Activated CD4-positive, alpha-beta memory T cell treated with anti-CD3 and anti-CD28 coated beads, Interleukin-2, amount 10 ng/mL, durations not matched to agents 7 days and 5 days (primary cell): Measurements from ENCODE around the gene PYGB. TPM values are rescaled to one million over a fixed set of nuclear protein-coding genes. Genes with fewer than 3 reads are reported as not detected.

Experiments used
- CTCF ChIA-PET: fragments of 350-600 bp; sonication (Branson Sonifier 250); formaldehyde crosslinking; loops from one replicate; lab custom pipeline; 2021; ENCODE audit warnings: antibody characterized with exemption, inconsistent platforms; lab: Charles Lee
- POLR2A ChIA-PET: fragments of 350-600 bp; sonication (Branson Sonifier 250); formaldehyde crosslinking; loops from one replicate; lab custom pipeline; 2021; ENCODE audit warnings: antibody characterized with exemption; lab: Charles Lee
- DNase-seq: peaks from one replicate; pipeline ENCODE4 v3.0.0-alpha.2; 2020
- H3K27ac Mint-ChIP-seq: one replicate; pipeline ENCODE4 v1.8.0; 2021; ENCODE audit warnings: mild to moderate bottlenecking, mixed read lengths
- H3K27me3 Mint-ChIP-seq: one replicate; pipeline ENCODE4 v1.8.0; 2021; ENCODE audit warnings: mixed read lengths
- H3K36me3 Mint-ChIP-seq: one replicate; pipeline ENCODE4 v1.8.0; 2021; ENCODE audit warnings: low read depth, mixed read lengths
- H3K4me1 Mint-ChIP-seq: one replicate; pipeline ENCODE4 v1.8.0; 2021; ENCODE audit warnings: mixed read lengths
- H3K4me3 Mint-ChIP-seq: one replicate; pipeline ENCODE4 v1.8.0; 2021; ENCODE audit warnings: mild to moderate bottlenecking, mixed read lengths
- H3K9me3 Mint-ChIP-seq: one replicate; pipeline ENCODE4 v1.8.0; 2021; ENCODE audit warnings: mixed read lengths
- total RNA-seq, 2 experiments: library from RNA; stranded (reverse); gene quantifications; one replicate each; pipeline ENCODE4 v1.2.3, GENCODE V29; 2021

PYGB gene
- total RNA-seq, 2 experiments from 2014 or later: 28.4 to 29.8 TPM

GRCh38 chr20:25250508-25250907, 2.6 kb downstream of the PYGB start:
- H3K27me3 Mint-ChIP-seq: peaks cover 9% of the 10 kb centered on the region
- peaks cover 41% of the 10 kb centered on the region for H3K4me1 Mint-ChIP-seq
- H3K27ac Mint-ChIP-seq: no peak overlapping the region
- ChIA-PET CTCF (interaction anchor here (0.9 kb wide), 1 partner anchor 143 kb away, joined by 3 read pairs; no protein-coding TSS in a partner anchor), POLR2A (interaction anchor here (4.6 kb wide), 1 partner anchor 55 kb away, joined by 22 read pairs; the partner anchor contains the start of gene ENTPD6)
- no peak for DNase-seq
- no peak overlapping the region for H3K4me3 Mint-ChIP-seq
- H3K9me3 Mint-ChIP-seq: no peaks in the 10 kb centered on the region
- H3K36me3 Mint-ChIP-seq: no peaks in the 10 kb centered on the region

DNA sequence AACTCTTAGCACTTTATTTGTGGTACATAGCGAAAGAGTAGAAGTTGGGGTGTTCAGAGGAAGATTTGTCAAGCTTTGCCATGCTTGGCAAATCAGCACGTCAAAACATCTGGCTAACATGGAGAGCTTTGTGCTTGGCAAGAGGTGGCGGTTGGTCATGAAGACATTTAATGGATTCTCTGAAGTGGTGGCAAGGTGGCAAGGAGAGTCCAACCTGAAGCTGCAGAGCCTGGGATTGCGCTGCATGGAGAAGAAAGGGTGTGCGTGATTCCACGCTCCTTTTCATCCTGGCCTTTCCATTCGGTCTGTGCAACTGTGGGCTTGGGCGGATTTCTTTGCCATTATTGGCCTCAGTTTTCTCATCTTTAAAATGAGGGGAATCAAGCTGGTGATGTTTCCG, 3.1 kb downstream of the PYGB start:
- Mint-ChIP-seq H3K4me3 (no peak overlapping the region), H3K27me3 (peaks cover 9% of the 10 kb centered on the region), H3K4me1 (peaks cover 41% of the 10 kb centered on the region), H3K27ac (no peak overlapping the region), H3K36me3 (no peaks in the 10 kb centered on the region), H3K9me3 (no peaks in the 10 kb centered on the region)
- POLR2A ChIA-PET: no interaction called here
- CTCF ChIA-PET: interaction anchor here (1.1 kb wide), 1 partner anchor 181 kb away, joined by 3 read pairs; no protein-coding TSS in a partner anchor
- DNase-seq: no peak

GRCh38 chr20:25251558-25251957, 3.7 kb downstream of the PYGB start:
- Mint-ChIP-seq H3K27ac (no peak overlapping the region), H3K36me3 (no peaks in the 10 kb centered on the region), H3K27me3 (peaks cover 4% of the 10 kb centered on the region), H3K4me1 (peaks cover 37% of the 10 kb centered on the region), H3K9me3 (no peaks in the 10 kb centered on the region), H3K4me3 (no peak overlapping the region)
- ChIA-PET POLR2A (no interaction called here), CTCF (interaction anchor here (1.1 kb wide), 1 partner anchor 181 kb away, joined by 3 read pairs; no protein-coding TSS in a partner anchor)
- DNase-seq: no peak

DNA sequence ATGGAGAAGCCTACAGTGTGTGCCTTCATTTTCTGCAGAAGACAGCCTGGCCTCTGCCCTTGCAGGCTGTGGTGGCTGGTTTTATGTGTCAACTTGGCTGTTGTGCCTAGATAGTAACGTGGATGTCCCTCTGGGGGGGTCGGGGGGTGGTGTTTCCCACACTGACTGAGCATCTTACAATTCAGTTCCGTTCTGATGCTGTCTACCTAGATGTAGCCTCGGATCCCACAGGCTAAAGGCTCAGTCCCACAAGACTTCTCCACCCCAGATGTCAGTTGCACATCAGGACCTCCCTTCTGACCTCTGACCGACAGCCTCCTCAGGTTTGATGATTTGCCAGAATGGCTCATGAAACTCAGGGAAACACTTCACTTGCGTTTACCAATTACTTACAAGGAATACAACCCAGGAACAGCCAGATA, 4.4 kb downstream of the PYGB start:
- POLR2A ChIA-PET: no interaction called here
- Mint-ChIP-seq H3K4me3 (no peak overlapping the region), H3K9me3 (no peaks in the 10 kb centered on the region), H3K27ac (no peak overlapping the region), H3K36me3 (no peaks in the 10 kb centered on the region), H3K27me3 (no peaks in the 10 kb centered on the region), H3K4me1 (peaks cover 30% of the 10 kb centered on the region)
- DNase-seq: no peak
- CTCF ChIA-PET: interaction anchor here (1.1 kb wide), 1 partner anchor 182 kb away, joined by 3 read pairs; no protein-coding TSS in a partner anchor

DNA sequence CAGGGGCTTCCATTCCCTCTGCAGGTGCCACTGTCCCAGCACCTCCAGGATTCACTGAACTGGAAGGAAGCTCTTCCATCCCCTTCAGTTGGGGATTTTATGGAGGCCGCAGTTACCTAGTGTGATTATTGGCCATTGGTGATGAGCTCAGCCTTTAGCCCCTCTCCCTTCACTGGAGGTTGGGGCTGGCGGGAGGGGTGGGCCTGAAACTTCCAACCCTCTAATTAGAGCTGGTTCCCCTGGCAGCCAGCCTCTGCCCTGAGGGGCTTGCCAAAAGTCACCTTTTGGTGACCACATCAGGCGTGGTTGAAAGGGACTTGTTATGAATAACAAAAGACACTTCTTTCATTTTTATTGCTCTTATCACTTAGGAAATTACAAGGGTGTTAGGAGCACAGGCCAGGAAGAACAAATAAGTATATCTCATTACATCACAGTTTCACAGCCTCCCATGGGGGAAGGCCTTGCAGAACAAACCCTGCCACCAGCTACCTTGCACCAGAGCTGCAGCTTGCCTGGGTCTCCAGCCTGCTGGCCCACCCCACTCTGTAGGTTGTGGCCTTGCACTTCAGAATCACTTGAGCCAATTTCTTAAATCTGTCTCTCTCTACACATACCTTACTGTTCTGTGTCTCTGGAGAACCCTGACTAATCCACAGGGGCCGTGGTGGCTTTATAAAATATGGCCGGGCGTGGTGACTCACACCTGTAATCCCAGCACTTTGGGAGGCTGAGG, 5.0 kb downstream of the PYGB start:
- Mint-ChIP-seq H3K27ac (no peak overlapping the region), H3K36me3 (no peaks in the 10 kb centered on the region), H3K27me3 (no peaks in the 10 kb centered on the region), H3K4me3 (no peak overlapping the region), H3K9me3 (no peaks in the 10 kb centered on the region), H3K4me1 (peaks cover 28% of the 10 kb centered on the region)
- DNase-seq: no peak
- CTCF ChIA-PET: no interaction called here
- POLR2A ChIA-PET: no interaction called here

DNA sequence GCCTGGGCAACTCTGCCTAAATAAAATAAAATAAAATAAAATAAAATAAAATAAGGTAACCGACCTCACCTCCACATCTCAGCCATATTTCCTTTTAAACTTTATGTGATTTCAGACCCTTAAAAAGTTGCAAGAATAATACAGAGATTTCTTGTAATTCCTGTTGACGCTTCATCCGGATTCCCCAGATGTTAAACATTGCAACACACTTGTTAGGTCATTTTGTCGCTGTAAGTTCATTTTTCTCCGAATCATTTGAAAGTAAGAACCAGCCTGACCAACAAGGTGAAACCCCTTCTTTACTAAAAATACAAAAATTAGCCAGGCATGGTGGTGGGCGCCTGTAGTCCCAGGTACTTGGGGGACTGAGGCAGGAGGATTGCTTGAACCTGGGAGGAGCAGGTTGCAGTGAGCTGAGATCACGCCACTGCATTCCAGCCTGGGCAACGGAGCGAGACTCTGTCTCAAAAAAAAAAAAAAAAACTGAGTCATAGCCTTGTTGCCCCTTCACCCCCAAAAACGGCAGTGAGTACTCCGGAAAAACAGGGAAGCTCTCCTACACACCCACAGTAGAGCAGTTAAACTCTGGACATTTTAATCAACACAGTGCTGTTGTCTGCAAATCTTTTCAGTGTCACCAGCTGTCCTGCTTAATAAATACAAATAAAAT, 5.9 kb downstream of the PYGB start:
- Mint-ChIP-seq H3K9me3 (no peaks in the 10 kb centered on the region), H3K36me3 (no peaks in the 10 kb centered on the region), H3K27me3 (no peaks in the 10 kb centered on the region), H3K27ac (no peak overlapping the region), H3K4me1 (peaks cover 28% of the 10 kb centered on the region), H3K4me3 (no peak overlapping the region)
- ChIA-PET CTCF (no interaction called here), POLR2A (no interaction called here)
- no peak for DNase-seq

GRCh38 chr20:25254571-25254970, 6.7 kb downstream of the PYGB start:
- Mint-ChIP-seq H3K27ac (no peak overlapping the region), H3K4me3 (no peak overlapping the region), H3K36me3 (peaks cover 5% of the 10 kb centered on the region), H3K9me3 (no peaks in the 10 kb centered on the region), H3K4me1 (peaks cover 20% of the 10 kb centered on the region), H3K27me3 (no peaks in the 10 kb centered on the region)
- DNase-seq: no peak
- ChIA-PET POLR2A (no interaction called here), CTCF (no interaction called here)

DNA sequence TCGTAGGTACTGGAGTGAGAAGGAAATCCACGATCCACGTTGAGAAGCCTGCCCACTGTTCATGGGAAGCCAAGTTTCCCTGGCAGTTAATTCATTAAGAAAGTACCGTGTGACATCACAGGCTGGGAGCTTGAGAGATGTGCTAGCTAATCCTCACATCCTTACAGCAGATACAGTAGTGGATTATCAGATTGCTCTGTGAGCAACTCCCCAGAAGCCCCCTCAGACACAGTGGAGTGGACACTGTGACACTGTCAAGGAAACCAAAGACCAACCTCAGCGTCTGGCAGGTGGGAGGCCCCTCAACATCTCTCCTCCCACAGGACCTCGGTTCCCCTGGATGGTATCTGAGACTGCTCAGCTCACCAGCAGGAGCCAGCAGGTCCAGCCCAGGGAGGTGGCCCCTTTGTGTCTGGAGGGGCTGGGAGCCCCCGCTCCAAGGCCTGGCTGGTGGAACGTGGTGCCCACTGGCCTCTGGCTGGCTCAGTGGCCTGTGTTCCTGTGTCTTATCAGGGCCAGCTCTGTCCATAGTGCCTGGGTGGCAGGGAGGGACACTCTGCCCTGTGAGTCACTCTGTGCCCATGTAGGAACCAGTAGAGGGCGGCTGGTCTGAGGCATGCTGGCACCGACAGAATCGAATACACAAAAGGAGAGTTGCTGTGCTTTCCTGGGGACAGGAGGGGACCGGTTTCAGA, 7.2 kb downstream of the PYGB start:
- H3K27ac Mint-ChIP-seq: no peak overlapping the region
- no peak overlapping the region for H3K4me3 Mint-ChIP-seq
- H3K27me3 Mint-ChIP-seq: no peaks in the 10 kb centered on the region
- POLR2A ChIA-PET: no interaction called here
- no peaks in the 10 kb centered on the region for H3K9me3 Mint-ChIP-seq
- CTCF ChIA-PET: no interaction called here
- H3K4me1 Mint-ChIP-seq: peaks cover 18% of the 10 kb centered on the region
- no peak for DNase-seq
- peaks cover 10% of the 10 kb centered on the region for H3K36me3 Mint-ChIP-seq

- H3K9me3 Mint-ChIP-seq: no peaks in the 10 kb centered on the region
- peaks cover 20% of the 10 kb centered on the region for H3K36me3 Mint-ChIP-seq
- peaks cover 7% of the 10 kb centered on the region for H3K4me1 Mint-ChIP-seq
- POLR2A ChIA-PET: interaction anchor here (0.9 kb wide), 1 partner anchor 8 kb away, joined by 3 read pairs; the partner anchor contains the start of gene PYGB
- H3K27me3 Mint-ChIP-seq: no peaks in the 10 kb centered on the region
- H3K4me3 Mint-ChIP-seq: no peak overlapping the region
- no peak overlapping the region for H3K27ac Mint-ChIP-seq
- no peak for DNase-seq
- CTCF ChIA-PET: interaction anchor here (0.7 kb wide), 1 partner anchor 268 kb away, joined by 3 read pairs; no protein-coding TSS in a partner anchor
These were observed 8.5 kb downstream of the PYGB start for GRCh38 chr20:25256226-25256859.

- H3K27ac Mint-ChIP-seq: no peak overlapping the region
- peaks cover 27% of the 10 kb centered on the region for H3K36me3 Mint-ChIP-seq
- no peaks in the 10 kb centered on the region for H3K27me3 Mint-ChIP-seq
- no peaks in the 10 kb centered on the region for H3K9me3 Mint-ChIP-seq
- peaks cover 4% of the 10 kb centered on the region for H3K4me1 Mint-ChIP-seq
- CTCF ChIA-PET: no interaction called here
- DNase-seq: no peak
- no peak overlapping the region for H3K4me3 Mint-ChIP-seq
- POLR2A ChIA-PET: interaction anchor here (0.9 kb wide), 1 partner anchor 9 kb away, joined by 3 read pairs; the partner anchor contains the start of gene PYGB
These were observed 9.2 kb downstream of the PYGB start for GRCh38 chr20:25257130-25257529.

GRCh38 chr20:25257756-25258475, 10.0 kb downstream of the PYGB start:
- Mint-ChIP-seq H3K9me3 (no peaks in the 10 kb centered on the region), H3K4me1 (peaks cover 2% of the 10 kb centered on the region), H3K27me3 (no peaks in the 10 kb centered on the region), H3K36me3 (peaks cover 31% of the 10 kb centered on the region), H3K4me3 (no peak overlapping the region), H3K27ac (no peak overlapping the region)
- CTCF ChIA-PET: no interaction called here
- POLR2A ChIA-PET: no interaction called here
- DNase-seq: no peak

DNA sequence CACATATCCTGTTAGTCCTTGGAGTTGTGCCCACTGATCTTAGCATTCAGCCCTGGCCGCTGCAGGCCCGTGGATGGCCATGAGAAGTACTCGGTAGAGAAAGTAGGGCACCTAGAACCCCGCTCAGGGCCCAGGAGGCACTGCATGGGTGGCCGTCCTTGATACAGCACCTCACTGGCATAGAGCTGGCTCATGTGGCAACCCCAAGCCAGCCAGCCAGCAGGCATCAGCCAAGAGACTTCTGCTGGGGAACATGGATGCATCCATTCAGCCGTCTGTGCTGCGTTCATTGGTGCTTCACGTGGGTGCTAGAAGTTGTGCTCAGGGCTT, 10.6 kb downstream of the PYGB start:
- Mint-ChIP-seq H3K9me3 (no peaks in the 10 kb centered on the region), H3K27ac (no peak overlapping the region), H3K4me3 (no peak overlapping the region), H3K4me1 (peaks cover 2% of the 10 kb centered on the region), H3K36me3 (peaks cover 35% of the 10 kb centered on the region), H3K27me3 (no peaks in the 10 kb centered on the region)
- POLR2A ChIA-PET: no interaction called here
- no peak for DNase-seq
- CTCF ChIA-PET: no interaction called here
